Lung (tissue), 12 donors: ENCODE results near the gene VIPR1. TPM values are rescaled to one million over a fixed set of nuclear protein-coding genes. Genes with fewer than 3 reads are reported as not detected.

Experiments
- ATAC-seq: fragments of 200-7000 bp; cut with Tn5 transposase; one replicate; pipeline ENCODE4 v1.9.1; 2020; ENCODE audit warnings: moderate number of reproducible peaks; ENCODE audit not compliant: insufficient read depth, low FRiP score
- DNase-seq, 3 donors: peaks; one replicate each; pipeline ENCODE4 v3.0.0-alpha.2; 2013 to 2017
- H3K27ac ChIP-seq, 2 donors: one replicate each; pipeline ENCODE4 v1.5.1; 2013; ENCODE audit warnings: mild to moderate bottlenecking in 2 of 2, moderate library complexity in 2 of 2, control low read depth in 1 of 2, inconsistent platforms in 1 of 2, low read depth in 1 of 2, low read length in 1 of 2
- H3K27me3 ChIP-seq, 3 donors: one replicate each; pipeline ENCODE4 v1.5.1; 2013; ENCODE audit warnings: low read length in 2 of 3; ENCODE audit not compliant: control insufficient read depth in 3 of 3, insufficient read depth in 3 of 3
- H3K36me3 ChIP-seq, 4 donors: one replicate each; pipeline ENCODE4 v1.5.1; 2013; ENCODE audit warnings: low read length in 4 of 4, mild to moderate bottlenecking in 1 of 4, moderate library complexity in 1 of 4; ENCODE audit not compliant: control insufficient read depth in 4 of 4, insufficient read depth in 4 of 4
- H3K4me1 ChIP-seq, 5 donors: one replicate each; pipeline ENCODE4 v1.5.1; 2013; ENCODE audit warnings: low read length in 5 of 5, mild to moderate bottlenecking in 2 of 5, moderate library complexity in 1 of 5; ENCODE audit not compliant: control insufficient read depth in 5 of 5, insufficient read depth in 5 of 5
- H3K4me3 ChIP-seq: one replicate; pipeline ENCODE4 v1.5.1; 2013; ENCODE audit warnings: mild to moderate bottlenecking, control low read depth, moderate library complexity
- H3K9ac ChIP-seq, 2 donors: one replicate each; pipeline ENCODE4 v1.5.1; 2013; ENCODE audit warnings: low read length in 2 of 2, control low read depth in 1 of 2; ENCODE audit not compliant: insufficient read depth in 1 of 2
- H3K9me3 ChIP-seq, 4 donors: one replicate each; pipeline ENCODE4 v1.5.1; 2013; ENCODE audit warnings: low read length in 3 of 4, mild to moderate bottlenecking in 1 of 4, moderate library complexity in 1 of 4; ENCODE audit not compliant: control insufficient read depth in 4 of 4, insufficient read depth in 3 of 4
- WGBS, 2 donors: extraction: QIAGEN DNeasy Blood & Tissue Kit; methylation state at CpG; one replicate each; pipeline ENCODE4 v1.1.7; 2013; 5-methylcytosine and 5-hydroxymethylcytosine counted together
- polyA plus RNA-seq, 2 donors: library from polyadenylated mRNA; stranded (reverse); fragments of 200-250 nt; gene quantifications; one replicate each; pipeline ENCODE4 v1.2.1, GENCODE V29; 2013
- total RNA-seq, 2 donors: library from RNA; depleted of rRNA in 1 of 2; stranded (reverse); fragments of >200 nt in 1 of 2; gene quantifications; one replicate each; pipeline ENCODE4 v1.2.1, GENCODE V29; 2014 to 2021
- TF ChIP-seq, protein P1 (sequence below): IDR thresholded peaks from 2 replicates; pipeline ENCODE4 v1.5.1; 2012; ENCODE audit warnings: mild to moderate bottlenecking; ENCODE audit errors: control extremely low read depth, extremely low read depth
- donor health status: control.
- donor health status: control.
- donor health status: Bipolar disorder and iron deficiency.
- donor health status: healthy.
- donor health status: DM: yes; HTN: yes; CAD: no.

VIPR1 gene
- total and polyA plus RNA-seq, 4 donors = 24.8 to 89.8 (median 65.0) TPM

DNA sequence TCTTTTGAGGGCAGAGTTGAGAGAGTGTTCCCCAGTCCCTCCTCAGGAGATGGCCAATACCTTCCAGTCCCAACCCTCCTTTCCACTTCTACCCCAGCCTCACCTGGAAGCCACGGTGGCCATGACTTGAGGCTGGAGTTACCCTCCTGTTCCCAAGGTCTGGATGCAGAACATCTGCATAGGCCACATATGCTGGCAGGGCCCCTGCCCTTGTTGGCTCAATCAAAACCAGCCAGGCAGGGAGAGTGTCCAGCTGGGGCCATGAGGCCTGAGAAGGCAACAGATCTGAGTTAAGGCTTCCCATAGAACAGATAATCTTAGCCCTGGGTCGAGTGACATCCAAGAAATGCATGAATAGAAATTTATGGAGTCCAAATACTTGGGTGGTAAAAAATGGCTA lies 23.6 kb upstream of the VIPR1 start:
- no peaks in the 10 kb centered on the region for H3K27me3 ChIP-seq
- DNase-seq = no peak
- TF ChIP-seq, protein P1, sequence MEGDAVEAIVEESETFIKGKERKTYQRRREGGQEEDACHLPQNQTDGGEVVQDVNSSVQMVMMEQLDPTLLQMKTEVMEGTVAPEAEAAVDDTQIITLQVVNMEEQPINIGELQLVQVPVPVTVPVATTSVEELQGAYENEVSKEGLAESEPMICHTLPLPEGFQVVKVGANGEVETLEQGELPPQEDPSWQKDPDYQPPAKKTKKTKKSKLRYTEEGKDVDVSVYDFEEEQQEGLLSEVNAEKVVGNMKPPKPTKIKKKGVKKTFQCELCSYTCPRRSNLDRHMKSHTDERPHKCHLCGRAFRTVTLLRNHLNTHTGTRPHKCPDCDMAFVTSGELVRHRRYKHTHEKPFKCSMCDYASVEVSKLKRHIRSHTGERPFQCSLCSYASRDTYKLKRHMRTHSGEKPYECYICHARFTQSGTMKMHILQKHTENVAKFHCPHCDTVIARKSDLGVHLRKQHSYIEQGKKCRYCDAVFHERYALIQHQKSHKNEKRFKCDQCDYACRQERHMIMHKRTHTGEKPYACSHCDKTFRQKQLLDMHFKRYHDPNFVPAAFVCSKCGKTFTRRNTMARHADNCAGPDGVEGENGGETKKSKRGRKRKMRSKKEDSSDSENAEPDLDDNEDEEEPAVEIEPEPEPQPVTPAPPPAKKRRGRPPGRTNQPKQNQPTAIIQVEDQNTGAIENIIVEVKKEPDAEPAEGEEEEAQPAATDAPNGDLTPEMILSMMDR = no peak
- H3K4me1 ChIP-seq = peaks cover 0 to 22% (median 0%) of the 10 kb centered on the region in 5 donors
- no peak overlapping the region for H3K9ac ChIP-seq
- H3K4me3 ChIP-seq = no peak overlapping the region
- peaks cover 0 to 3% (median 0%) of the 10 kb centered on the region in 4 donors for H3K9me3 ChIP-seq
- WGBS, 2 donors = 36 to 68% methylated on average over 2 of the region's 2 CpGs
- no peak for ATAC-seq
- H3K27ac ChIP-seq = no peak overlapping the region
- no peaks in the 10 kb centered on the region for H3K36me3 ChIP-seq

GRCh38 chr3:42486814-42487565 lies 15.5 kb upstream of the VIPR1 start:
- DNase-seq = peak in 1 of 3 donors; percentile 9
- H3K27ac ChIP-seq = no peak overlapping the region
- H3K36me3 ChIP-seq = no peaks in the 10 kb centered on the region
- H3K4me1 ChIP-seq = peaks cover 0 to 19% (median 4%) of the 10 kb centered on the region in 5 donors
- TF ChIP-seq, protein P1 = no peak
- WGBS, 2 donors = 83 to 95% methylated on average over 2 of the region's 2 CpGs
- no peak overlapping the region for H3K9ac ChIP-seq
- ATAC-seq = no peak
- H3K4me3 ChIP-seq = no peak overlapping the region
- no peaks in the 10 kb centered on the region for H3K27me3 ChIP-seq
- peaks cover 0 to 3% (median 0%) of the 10 kb centered on the region in 4 donors for H3K9me3 ChIP-seq

DNA sequence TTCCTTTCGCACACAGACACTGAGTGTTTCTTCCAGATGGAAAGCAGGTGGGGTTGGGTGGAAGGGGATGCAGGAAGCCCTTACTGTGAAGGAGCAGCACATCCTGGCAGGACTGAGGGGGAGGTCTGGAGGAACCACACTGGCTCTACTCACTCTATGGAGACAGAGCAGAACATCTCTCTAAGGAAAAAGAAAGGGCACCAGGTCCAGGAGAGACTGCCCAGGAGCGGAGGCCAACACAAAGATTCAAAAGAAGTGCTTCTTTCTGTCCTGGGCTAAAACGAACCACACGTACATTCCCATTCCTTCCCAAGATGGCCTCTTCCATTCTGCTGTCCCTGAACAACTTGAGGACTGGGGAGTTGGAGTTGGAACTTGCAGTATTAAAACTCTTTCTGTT lies 13.8 kb upstream of the VIPR1 start:
- H3K36me3 ChIP-seq = no peaks in the 10 kb centered on the region
- peaks cover 0 to 3% (median 0%) of the 10 kb centered on the region in 4 donors for H3K9me3 ChIP-seq
- no peaks in the 10 kb centered on the region for H3K27me3 ChIP-seq
- peak overlapping the region in 1 of 2 donors; percentile 57 for H3K27ac ChIP-seq
- TF ChIP-seq, protein P1 = no peak
- ATAC-seq = no peak
- 87 to 98% methylated on average over 4 of the region's 4 CpGs for WGBS, 2 donors
- H3K4me3 ChIP-seq = no peak overlapping the region
- peaks cover 0 to 25% (median 4%) of the 10 kb centered on the region in 5 donors for H3K4me1 ChIP-seq
- DNase-seq = no peak
- H3K9ac ChIP-seq = no peak overlapping the region
